GM12878 (cell line): ENCODE measurements around the gene TCP11L2. TPM values are rescaled to one million over a fixed set of nuclear protein-coding genes. Genes with fewer than 3 reads are reported as not detected.

Source experiments
- ATAC-seq: fragments of 200-7000 bp; cut with Tn5 transposase; 3 replicates; pipeline ENCODE4 v1.9.1; 2020; ENCODE audit warnings: mild to moderate bottlenecking, moderate library complexity
- BruUV-seq: library from RNA; stranded (reverse); fragments of 400-500 nt; replicated peaks from 2 replicates; lab custom pipeline; 2021; lab: Mats Ljungman, UMichigan
- CTCF ChIA-PET: fragments of 300-600 bp; sonication (Branson Sonifier 250); formaldehyde crosslinking; extraction: SDS; loops from one replicate; lab custom pipeline; 2021; ENCODE audit warnings: inconsistent platforms; lab: Yijun Ruan, JAX
- POLR2A ChIA-PET: fragments of 350-600 bp; formaldehyde crosslinking; extraction: SDS; loops from one replicate; lab custom pipeline; 2021; ENCODE audit warnings: inconsistent platforms; lab: Charles Lee
- RAD21 ChIA-PET: fragments of 300-600 bp; sonication (Branson Sonifier 250); formaldehyde crosslinking; loops from one replicate; lab custom pipeline; 2023; ENCODE audit warnings: antibody characterized with exemption; ENCODE audit not compliant: unreplicated experiment; lab: Charles Lee
- SMC1A ChIA-PET: fragments of 300-600 bp; sonication (Branson Sonifier 250); formaldehyde crosslinking; loops from one replicate; lab custom pipeline; 2023; ENCODE audit not compliant: unreplicated experiment, uncharacterized antibody; lab: Charles Lee
- DNase-seq: peaks from one replicate; pipeline ENCODE4 v3.0.0-alpha.2; 2011; ENCODE audit warnings: low read depth, low spot score
- FAIRE-seq: peaks from 3 replicates; lab custom pipeline; 2011; peaks lifted over from hg19 to GRCh38; lab: Jason Lieb, UNC
- H2AFZ ChIP-seq: 2 replicates; pipeline ENCODE4 v1.6.0; 2011; ENCODE audit warnings: low read depth, low read length, control low read depth; ENCODE audit not compliant: control insufficient read depth
- H3K27ac ChIP-seq: 2 replicates; pipeline ENCODE4 v1.5.1; 2011; ENCODE audit warnings: control low read depth; ENCODE audit not compliant: control insufficient read depth, insufficient read depth
- H3K27me3 ChIP-seq, 2 experiments: replicated peaks in 1 of 2; 2 replicates each; pipeline versions ENCODE4 v1.6.0 to v1.6.1; 2011; ENCODE audit warnings: low read length in 1 of 2; ENCODE audit not compliant: control insufficient read depth in 2 of 2, insufficient read depth in 2 of 2
- H3K36me3 ChIP-seq, 2 experiments: 2 replicates each; pipeline ENCODE4 v1.5.1; 2011; ENCODE audit warnings: low read length in 1 of 2; ENCODE audit not compliant: control insufficient read depth in 2 of 2, insufficient read depth in 2 of 2
- H3K4me1 ChIP-seq: 2 replicates; pipeline ENCODE4 v1.6.1; 2011; ENCODE audit warnings: mild to moderate bottlenecking, low read length, moderate library complexity, mixed read lengths; ENCODE audit not compliant: control insufficient read depth, insufficient read depth
- H3K4me2 ChIP-seq: 2 replicates; pipeline ENCODE4 v1.6.0; 2011; ENCODE audit warnings: control low read depth; ENCODE audit not compliant: control insufficient read depth, insufficient read depth
- H3K4me3 ChIP-seq: fragments of 200-600 bp; sonication (generic); 2 replicates; pipeline ENCODE4 v1.5.1; 2016
- H3K79me2 ChIP-seq: 2 replicates; pipeline ENCODE4 v1.6.0; 2011; ENCODE audit warnings: low read length; ENCODE audit not compliant: control insufficient read depth, insufficient read depth
- H3K9ac ChIP-seq: 2 replicates; pipeline ENCODE4 v1.8.0; 2011; ENCODE audit warnings: low read length, control low read depth, mixed read lengths; ENCODE audit not compliant: control insufficient read depth, insufficient read depth
- H3K9me3 ChIP-seq: replicated peaks from 3 replicates; pipeline ENCODE4 v1.5.1; 2011; ENCODE audit warnings: mild to moderate bottlenecking, low read length; ENCODE audit not compliant: control insufficient read depth, insufficient read depth
- H4K20me1 ChIP-seq: 2 replicates; pipeline ENCODE4 v1.6.0; 2011; ENCODE audit not compliant: control insufficient read depth, insufficient read depth
- CTCF ChIP-seq, 3 experiments: IDR thresholded peaks in 2 of 3; conservative IDR thresholded peaks in 1 of 3; 2 replicates each; pipeline ENCODE4 v1.5.1; 2011; ENCODE audit warnings: low read depth in 3 of 3, low read length in 3 of 3, mild to moderate bottlenecking in 3 of 3, control low read depth in 2 of 3, moderate library complexity in 2 of 3, inconsistent platforms in 1 of 3, mixed read lengths in 1 of 3; ENCODE audit not compliant: control insufficient read depth in 2 of 3, insufficient read depth in 1 of 3; ENCODE audit errors: extremely low read depth in 1 of 3
- DPF2 ChIP-seq: fragments of 450-650 bp; IDR thresholded peaks from 2 replicates; pipeline ENCODE4 v1.6.1; 2017; ENCODE audit warnings: mild to moderate bottlenecking
- IKZF2 ChIP-seq, 2 experiments: fragments of 450-650 bp; IDR thresholded peaks; 2 replicates each; pipeline ENCODE4 v1.6.1; 2017; ENCODE audit warnings: mild to moderate bottlenecking in 2 of 2, moderate library complexity in 2 of 2
- NRF1 ChIP-seq: conservative IDR thresholded peaks from 2 replicates; pipeline ENCODE4 v1.6.1; 2011; ENCODE audit warnings: mild to moderate bottlenecking, low read depth, low read length, improper control_type of control experiment
- POLR2AphosphoS2 ChIP-seq: IDR thresholded peaks from 2 replicates; pipeline ENCODE4 v1.6.1; 2011; ENCODE audit warnings: low read depth, mild to moderate bottlenecking, low read length, improper control_type of control experiment, moderate library complexity
- SREBF1 ChIP-seq: IDR thresholded peaks from 2 replicates; pipeline ENCODE4 v1.6.1; 2012; ENCODE audit warnings: mild to moderate bottlenecking, low read length
- TCF7 ChIP-seq: IDR thresholded peaks from 2 replicates; pipeline ENCODE4 v1.6.1; 2014; ENCODE audit warnings: antibody characterized with exemption, borderline replicate concordance
- WRNIP1 ChIP-seq: IDR thresholded peaks from 2 replicates; pipeline ENCODE4 v1.6.1; 2011; ENCODE audit warnings: low read depth, low read length, improper control_type of control experiment, borderline replicate concordance
- ZNF687 ChIP-seq: fragments of 450-650 bp; IDR thresholded peaks from 2 replicates; pipeline ENCODE4 v1.6.1; 2017; ENCODE audit warnings: mild to moderate bottlenecking, moderate library complexity
- WGBS: methylation state at CpG from one replicate; pipeline ENCODE4 v1.1.6; 2016; ENCODE audit warnings: low lambda C conversion rate; ENCODE audit not compliant: insufficient replicate concordance, insufficient coverage; ENCODE audit errors: missing lambda C conversion rate; 5-methylcytosine and 5-hydroxymethylcytosine counted together
- in situ Hi-C: fragments of 300-500 bp; cut with MboI; formaldehyde crosslinking; loops from 9 replicates; pipeline ENCODE4 v1.14.3; 2018; ENCODE audit warnings: mixed read lengths
- intact Hi-C: fragments of 100-400 bp; cut with micrococcal nuclease; formaldehyde crosslinking; loops from one replicate; pipeline ENCODE4 v1.14.2; 2022; ENCODE audit not compliant: unreplicated experiment
- polyA plus RNA-seq, 11 experiments: library from polyadenylated mRNA; depleted of rRNA in 4 of 11; unstranded in 6 of 11; stranded (reverse) in 5 of 11; fragments of >200 nt; fragmentation: Nextera tagmentation in 4 of 11; fragmentation: Illumina TruSeq in 1 of 11; extraction: Ambion mirVana in 4 of 11; extraction: Trizol in 1 of 11; gene quantifications; 1 replicate in 1 of 11; 2 replicates in 10 of 11; pipeline versions ENCODE4 v1.2.1 to v1.2.3, GENCODE V29; 2011 to 2016; ENCODE audit warnings: inconsistent platforms in 2 of 11, missing spikeins in 2 of 11, low read depth in 1 of 11
- total RNA-seq, 4 experiments: library from RNA; depleted of rRNA in 3 of 4; stranded (reverse); fragments of >200 nt in 3 of 4; fragmentation: Illumina TruSeq in 1 of 4; extraction: Trizol in 1 of 4; gene quantifications; 2 replicates each; pipeline versions ENCODE4 v1.2.1 to v1.2.3, GENCODE V29; 2013 to 2021

Gene TCP11L2
- total and polyA plus RNA-seq, 10 of the 15 experiments (the other 5 are each of a cell fraction or from before 2014, with no cell fraction given) = 0.18 to 5.0 (median 0.90) TPM

- no peak for TF ChIP-seq NRF1
- TF ChIP-seq, all 136 proteins: peak for 0
These were observed 15.2 kb upstream of the TCP11L2 start (continued) for GRCh38 chr12:106287364-106287763.

- no peak overlapping the region for H2AFZ ChIP-seq
- H3K27ac ChIP-seq = no peak overlapping the region
- no peak overlapping the region for H3K9ac ChIP-seq
- H3K9me3 ChIP-seq = no peaks in the 10 kb centered on the region
- CTCF ChIA-PET = no interaction called here
- TF ChIP-seq POLR2AphosphoS2 = no peak
- no peak for TF ChIP-seq IKZF2 (IDR thresholded peaks at IDR 0.05)
- TF ChIP-seq DPF2 = no peak
- SMC1A ChIA-PET = no interaction called here
- no peaks in the 10 kb centered on the region for H3K36me3 ChIP-seq
- no peak overlapping the region for H3K4me3 ChIP-seq
- RAD21 ChIA-PET = no interaction called here
- 100% methylated on average over 1 of the region's 1 CpG for WGBS
- no peak for FAIRE-seq
- no peaks in the 10 kb centered on the region; the same call in 1 of the 2 replicates for H4K20me1 ChIP-seq
- in situ Hi-C loops = no loop called here
- no peak for DNase-seq
- BruUV-seq = no TSS peak
- no peaks in the 10 kb centered on the region for H3K4me1 ChIP-seq
- ATAC-seq = no peak
- H3K79me2 ChIP-seq = no peaks in the 10 kb centered on the region
- H3K27me3 ChIP-seq = no peaks in the 10 kb centered on the region
- POLR2A ChIA-PET = no interaction called here
- intact Hi-C loops = no loop called here
- no peak overlapping the region for H3K4me2 ChIP-seq
These were observed 14.4 kb upstream of the TCP11L2 start for GRCh38 chr12:106288101-106288493.

GRCh38 chr12:106288494-106289195 is 13.9 kb upstream of the TCP11L2 start:
- intact Hi-C loops = no loop called here
- ChIA-PET SMC1A (interaction anchor here (1.2 kb wide), 1 partner anchor 59 kb away, joined by 3 read pairs; no protein-coding TSS in a partner anchor), RAD21 (no interaction called here), POLR2A (interaction anchor here (0.6 kb wide), 1 partner anchor 42 kb away, joined by 3 read pairs; no protein-coding TSS in a partner anchor), CTCF (no interaction called here)
- Histone ChIP-seq H3K79me2 (no peaks in the 10 kb centered on the region), H3K9me3 (no peaks in the 10 kb centered on the region), H4K20me1 (no peaks in the 10 kb centered on the region; the same call in 1 of the 2 replicates), H3K9ac (no peak overlapping the region), H3K27ac (no peak overlapping the region), H2AFZ (no peak overlapping the region), H3K4me1 (no peaks in the 10 kb centered on the region), H3K27me3 (no peaks in the 10 kb centered on the region), H3K4me3 (no peak overlapping the region), H3K4me2 (no peak overlapping the region), H3K36me3 (no peaks in the 10 kb centered on the region)
- DNase-seq = no peak
- WGBS = 49% methylated on average over 9 of the region's 9 CpGs
- in situ Hi-C loops = no loop called here
- BruUV-seq = no TSS peak
- no peak for FAIRE-seq
- no peak for ATAC-seq
- TF ChIP-seq CTCF (IDR thresholded peaks at IDR 0.05 in 2 of 3, conservative IDR thresholded peaks at IDR 0.05 in 1 of 3; ENCODE audit: control insufficient read depth in 2 of 3, extremely low read depth in 1 of 3, insufficient read depth in 1 of 3, low read depth in 3 of 3, low read length in 3 of 3) (no peak), ZNF687 (no peak), TCF7 (no peak), WRNIP1 (no peak), SREBF1 (no peak)
